Aorta (tissue), 5 donors: ENCODE measurements around the gene HTR4. TPM values are rescaled to one million over a fixed set of nuclear protein-coding genes. Genes with fewer than 3 reads are reported as not detected.

Experiments
- ATAC-seq: fragments of 200-7000 bp; cut with Tn5 transposase; one replicate; pipeline ENCODE4 v1.9.1; 2022; ENCODE audit warnings: moderate library complexity; ENCODE audit not compliant: low FRiP score
- DNase-seq, 2 donors: peaks; one replicate each; pipeline ENCODE4 v3.0.0-alpha.2; 2020
- H3K27ac ChIP-seq, 2 donors: one replicate each; pipeline ENCODE4 v1.5.1; 2013; ENCODE audit warnings: low read length in 2 of 2, mild to moderate bottlenecking in 2 of 2, moderate library complexity in 2 of 2, control low read depth in 1 of 2, inconsistent platforms in 1 of 2, low read depth in 1 of 2
- H3K27me3 ChIP-seq, 2 donors: one replicate each; pipeline ENCODE4 v1.6.1; 2013; ENCODE audit warnings: control low read depth in 1 of 2, low read length in 1 of 2, mild to moderate bottlenecking in 1 of 2, moderate library complexity in 1 of 2; ENCODE audit not compliant: insufficient read depth in 2 of 2, control insufficient read depth in 1 of 2
- H3K36me3 ChIP-seq, 2 donors: one replicate each; pipeline ENCODE4 v1.6.1; 2013; ENCODE audit warnings: control low read depth in 1 of 2, low read length in 1 of 2, mild to moderate bottlenecking in 1 of 2; ENCODE audit not compliant: insufficient read depth in 2 of 2, control insufficient read depth in 1 of 2
- H3K4me1 ChIP-seq, 2 donors: one replicate each; pipeline ENCODE4 v1.6.1; 2013; ENCODE audit warnings: low read length in 2 of 2, control low read depth in 1 of 2, mild to moderate bottlenecking in 1 of 2, moderate library complexity in 1 of 2; ENCODE audit not compliant: insufficient read depth in 2 of 2, control insufficient read depth in 1 of 2
- H3K4me3 ChIP-seq, 2 donors: one replicate each; pipeline ENCODE4 v1.5.1; 2013; ENCODE audit warnings: low read length in 2 of 2, control low read depth in 1 of 2, mild to moderate bottlenecking in 1 of 2
- H3K9me3 ChIP-seq: one replicate; pipeline ENCODE4 v1.6.1; 2013; ENCODE audit warnings: mild to moderate bottlenecking, low read length; ENCODE audit not compliant: control insufficient read depth
- WGBS, 2 donors: extraction: QIAGEN DNeasy Blood & Tissue Kit; methylation state at CpG; one replicate each; pipeline ENCODE4 v1.1.7; 2013; 5-methylcytosine and 5-hydroxymethylcytosine counted together
- intact Hi-C, 2 donors: fragments of 100-400 bp; cut with DNase I; formaldehyde crosslinking; loops; one replicate each; pipeline versions ENCODE4 v1.14.2 to v1.15.0; 2022
- polyA plus RNA-seq, 2 donors: library from polyadenylated mRNA; stranded (reverse); fragments of 200-250 nt; gene quantifications; one replicate each; pipeline ENCODE4 v1.2.3, GENCODE V29; 2013
- total RNA-seq, 2 donors: library from RNA; stranded (reverse); fragmentation: NEBNext Ultra II Directional; extraction: Animal tissue kit (Norgen Biotek cat#: 25700); gene quantifications; one replicate each; pipeline ENCODE4 v1.2.1, GENCODE V29; 2021
- donor health status: healthy with polysubstance abuse.
- donor health status: Bipolar disorder and iron deficiency.
- donor health status: DM: no; HTN: no; CAD: no.
- donor health status: DM: no; HTN: no; CAD: no.
- donor health status: DM: yes; HTN: yes; CAD: no.

HTR4 gene
- total and polyA plus RNA-seq, 4 donors: 0.90 to 2.3 (median 1.5) TPM; not detected in 1

DNA sequence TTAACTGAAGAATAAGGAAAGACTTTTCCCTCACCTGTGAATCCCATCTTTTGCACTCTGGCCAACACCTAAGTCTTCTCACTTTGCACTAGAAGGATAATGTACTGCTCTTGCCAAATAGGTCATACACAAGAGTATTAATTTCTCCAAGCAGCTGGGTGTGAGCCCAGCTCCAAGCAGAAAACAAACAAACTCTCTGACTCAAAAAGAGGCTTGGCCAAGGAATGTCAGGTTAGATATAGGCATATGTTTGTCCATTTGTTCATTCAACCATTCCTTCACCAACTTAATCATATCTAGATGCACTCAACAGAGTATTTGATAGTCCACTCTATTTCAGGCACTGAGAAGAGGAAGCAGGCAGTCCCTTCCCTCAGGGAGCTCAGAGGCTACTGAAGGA is 84.4 kb downstream of the HTR4 start:
- no peak overlapping the region for H3K4me3 ChIP-seq
- peaks cover 0 to 2% of the 10 kb centered on the region in 2 donors for H3K36me3 ChIP-seq
- intact Hi-C loops: no loop called here
- no peak overlapping the region for H3K27ac ChIP-seq
- no peaks in the 10 kb centered on the region for H3K9me3 ChIP-seq
- ATAC-seq (no peak), DNase-seq (no peak)
- H3K4me1 ChIP-seq: no peaks in the 10 kb centered on the region
- H3K27me3 ChIP-seq: no peaks in the 10 kb centered on the region

DNA sequence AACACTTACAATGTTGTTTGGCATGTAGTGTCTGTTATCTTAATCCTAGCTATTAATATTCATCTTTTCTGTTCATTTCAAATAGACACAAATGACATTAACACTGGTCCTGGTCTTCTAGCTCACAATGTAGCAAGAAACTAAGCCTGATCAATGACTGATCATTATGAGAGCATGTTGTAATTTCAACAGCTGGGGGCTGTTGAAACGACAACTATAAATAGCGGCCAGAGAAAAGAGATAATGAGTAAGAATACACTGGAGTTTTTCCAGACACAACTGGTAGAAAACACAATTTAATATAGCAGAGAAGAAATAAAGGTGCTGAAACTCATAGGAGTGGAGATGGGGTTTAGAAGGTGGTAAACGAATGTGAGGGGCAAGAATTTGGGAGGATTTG is 89.2 kb downstream of the HTR4 start:
- Histone ChIP-seq H3K27me3 (no peaks in the 10 kb centered on the region), H3K36me3 (peaks cover 0 to 2% of the 10 kb centered on the region in 2 donors), H3K4me3 (no peak overlapping the region), H3K4me1 (no peaks in the 10 kb centered on the region), H3K27ac (no peak overlapping the region), H3K9me3 (no peaks in the 10 kb centered on the region)
- intact Hi-C loops: no loop called here
- DNase-seq (no peak), ATAC-seq (no peak)
- 76 to 86% methylated on average over 3 of the region's 3 CpGs for WGBS, 2 donors

DNA sequence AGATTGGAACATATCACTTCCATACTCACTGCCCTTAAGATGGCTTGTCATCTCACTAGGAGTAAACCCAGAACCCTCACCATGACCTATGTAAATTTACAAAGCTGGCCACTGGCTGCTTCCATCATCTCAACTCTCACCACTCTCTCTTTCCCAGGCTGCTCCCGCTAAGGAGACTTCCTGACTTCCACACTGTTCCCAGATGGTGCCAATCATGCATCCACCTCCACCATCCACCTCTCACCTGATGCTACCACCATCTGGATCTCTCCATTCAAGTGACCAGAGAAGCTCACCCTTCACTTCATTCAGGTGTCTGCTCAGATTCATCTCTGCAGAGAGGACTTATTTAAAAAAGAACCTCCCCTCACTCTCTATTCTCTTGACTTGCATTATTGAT is 91.3 kb downstream of the HTR4 start:
- DNase-seq: no peak
- no peak overlapping the region for H3K4me3 ChIP-seq
- ATAC-seq: no peak
- WGBS, 2 donors: 77 to 82% methylated on average over 1 of the region's 1 CpG
- intact Hi-C loops: no loop called here
- H3K36me3 ChIP-seq: no peaks in the 10 kb centered on the region
- no peak overlapping the region for H3K27ac ChIP-seq
- no peaks in the 10 kb centered on the region for H3K27me3 ChIP-seq
- no peaks in the 10 kb centered on the region for H3K9me3 ChIP-seq
- H3K4me1 ChIP-seq: no peaks in the 10 kb centered on the region

DNA sequence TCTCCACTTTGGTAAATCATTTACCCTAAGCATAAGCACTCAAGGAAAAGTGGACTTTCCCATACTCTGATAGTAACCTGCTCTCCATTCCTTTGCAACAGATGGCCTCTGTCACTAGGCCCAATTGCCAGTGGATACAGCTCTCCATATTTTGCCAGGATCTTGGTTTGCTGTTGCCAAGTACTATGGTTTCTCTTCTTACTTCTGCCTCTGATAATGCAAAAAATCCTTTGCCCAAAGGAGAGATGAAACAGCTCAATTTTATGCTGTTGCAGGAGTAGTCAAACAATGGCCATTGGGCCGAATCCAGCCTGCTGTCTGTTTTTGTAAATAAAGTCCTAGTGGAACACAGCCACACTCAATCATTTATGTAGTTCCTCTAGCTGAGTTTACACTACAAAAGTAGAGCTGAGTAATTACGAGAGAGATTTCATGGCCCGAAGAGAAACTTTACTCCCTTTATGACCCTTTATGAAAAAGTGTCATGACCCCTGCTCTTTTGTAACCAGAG is 92.5 kb downstream of the HTR4 start:
- H3K36me3 ChIP-seq: no peaks in the 10 kb centered on the region
- ATAC-seq (no peak), DNase-seq (no peak)
- H3K4me1 ChIP-seq: no peaks in the 10 kb centered on the region
- H3K4me3 ChIP-seq: no peak overlapping the region
- intact Hi-C loops: no loop called here
- H3K27me3 ChIP-seq: no peaks in the 10 kb centered on the region
- 45 to 58% methylated on average over 3 of the region's 3 CpGs for WGBS, 2 donors
- H3K27ac ChIP-seq: no peak overlapping the region
- no peaks in the 10 kb centered on the region for H3K9me3 ChIP-seq

DNA sequence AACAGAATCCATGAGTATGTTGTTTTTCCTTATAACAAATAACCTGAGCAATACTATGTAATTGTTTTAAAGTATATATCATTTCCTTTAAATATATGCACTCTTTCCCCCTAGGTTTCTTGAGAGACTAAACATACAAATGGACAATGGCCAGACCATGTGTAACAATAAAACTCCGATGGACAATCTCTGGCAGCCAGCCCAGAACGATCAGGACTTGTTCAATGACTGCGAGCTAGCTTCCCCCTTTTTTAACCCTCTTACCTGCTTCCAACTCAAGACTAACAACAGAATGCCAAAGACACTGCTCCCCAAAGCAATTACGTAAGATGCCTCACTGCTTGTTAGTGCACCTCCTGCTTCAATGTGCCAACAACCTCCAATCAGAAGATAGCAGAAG is 94.9 kb downstream of the HTR4 start:
- Histone ChIP-seq H3K4me3 (no peak overlapping the region), H3K27me3 (no peaks in the 10 kb centered on the region), H3K27ac (no peak overlapping the region), H3K9me3 (no peaks in the 10 kb centered on the region), H3K36me3 (no peaks in the 10 kb centered on the region), H3K4me1 (no peaks in the 10 kb centered on the region)
- DNase-seq (no peak), ATAC-seq (no peak)
- intact Hi-C loops: no loop called here
- WGBS, 2 donors: 64 to 77% methylated on average over 4 of the region's 4 CpGs

DNA sequence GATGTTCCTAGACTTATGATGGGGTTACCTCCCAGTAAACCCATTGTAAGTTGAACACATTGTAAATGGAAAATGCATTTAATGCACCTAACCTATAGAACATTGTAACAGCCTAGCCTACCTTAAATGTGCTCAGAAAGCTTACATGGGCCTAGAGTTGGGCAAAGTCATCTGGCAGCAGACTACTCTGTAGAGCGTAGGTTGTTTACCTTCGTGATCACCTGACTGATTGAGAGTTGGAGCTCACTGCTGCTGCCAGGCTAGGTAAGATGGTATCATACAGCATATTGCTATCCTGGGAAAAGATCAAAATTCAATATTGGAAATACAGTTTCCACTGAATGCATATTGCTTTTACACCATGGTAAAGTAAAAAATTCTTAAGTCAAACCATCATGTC is 95.4 kb downstream of the HTR4 start:
- H3K4me1 ChIP-seq: no peaks in the 10 kb centered on the region
- H3K36me3 ChIP-seq: no peaks in the 10 kb centered on the region
- intact Hi-C loops: no loop called here
- DNase-seq (no peak), ATAC-seq (no peak)
- H3K27ac ChIP-seq: no peak overlapping the region
- 81 to 89% methylated on average over 2 of the region's 2 CpGs for WGBS, 2 donors
- H3K4me3 ChIP-seq: no peak overlapping the region
- no peaks in the 10 kb centered on the region for H3K9me3 ChIP-seq
- no peaks in the 10 kb centered on the region for H3K27me3 ChIP-seq

DNA sequence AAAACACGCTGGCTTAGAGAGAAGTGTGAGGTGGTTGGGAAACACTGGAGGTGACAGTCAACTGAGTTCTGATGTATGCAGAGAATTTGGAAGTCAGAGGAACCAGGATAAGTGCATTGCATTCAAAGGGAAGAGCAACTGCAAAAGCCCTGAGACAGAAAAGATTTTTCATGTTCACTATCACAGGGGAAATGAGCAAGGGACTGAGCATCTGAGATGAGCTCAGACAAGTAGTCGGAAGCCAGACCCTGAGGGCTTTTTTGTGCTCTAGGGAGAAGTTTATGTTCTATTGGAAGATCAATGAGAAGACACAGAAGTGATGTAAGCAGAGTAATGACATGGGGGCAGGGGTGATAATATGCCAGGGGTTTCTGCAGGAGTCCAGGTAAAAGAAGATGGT is 97.5 kb downstream of the HTR4 start:
- Histone ChIP-seq H3K36me3 (no peaks in the 10 kb centered on the region), H3K4me1 (no peaks in the 10 kb centered on the region), H3K4me3 (no peak overlapping the region), H3K9me3 (no peaks in the 10 kb centered on the region), H3K27ac (no peak overlapping the region), H3K27me3 (no peaks in the 10 kb centered on the region)
- ATAC-seq: no peak
- intact Hi-C loops: no loop called here
- 77 to 79% methylated on average over 2 of the region's 2 CpGs for WGBS, 2 donors
- DNase-seq: no peak

DNA sequence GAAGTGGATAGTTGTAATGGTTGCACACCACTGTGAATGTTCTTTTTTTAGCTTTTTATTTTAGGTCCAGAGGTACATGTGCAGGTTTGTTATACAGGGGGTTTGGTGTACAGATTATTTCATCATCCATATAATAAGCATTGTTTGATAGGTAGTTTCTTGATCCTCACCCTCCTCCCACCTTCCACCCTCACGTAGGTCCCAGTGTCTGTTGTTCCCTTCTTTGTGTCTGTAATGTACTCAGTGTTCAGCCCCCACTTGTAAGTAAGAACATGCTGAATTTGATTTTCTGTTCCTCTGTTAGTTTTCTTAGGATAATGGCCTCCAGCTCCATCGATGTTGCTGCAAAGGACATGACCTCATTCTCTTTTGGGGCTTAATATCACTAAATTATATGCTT is 99.7 kb downstream of the HTR4 start:
- WGBS, 2 donors: 73 to 81% methylated on average over 2 of the region's 2 CpGs
- ATAC-seq (no peak), DNase-seq (no peak)
- Histone ChIP-seq H3K27me3 (no peaks in the 10 kb centered on the region), H3K36me3 (no peaks in the 10 kb centered on the region), H3K4me3 (no peak overlapping the region), H3K27ac (no peak overlapping the region), H3K4me1 (no peaks in the 10 kb centered on the region), H3K9me3 (no peaks in the 10 kb centered on the region)
- intact Hi-C loops: no loop called here

DNA sequence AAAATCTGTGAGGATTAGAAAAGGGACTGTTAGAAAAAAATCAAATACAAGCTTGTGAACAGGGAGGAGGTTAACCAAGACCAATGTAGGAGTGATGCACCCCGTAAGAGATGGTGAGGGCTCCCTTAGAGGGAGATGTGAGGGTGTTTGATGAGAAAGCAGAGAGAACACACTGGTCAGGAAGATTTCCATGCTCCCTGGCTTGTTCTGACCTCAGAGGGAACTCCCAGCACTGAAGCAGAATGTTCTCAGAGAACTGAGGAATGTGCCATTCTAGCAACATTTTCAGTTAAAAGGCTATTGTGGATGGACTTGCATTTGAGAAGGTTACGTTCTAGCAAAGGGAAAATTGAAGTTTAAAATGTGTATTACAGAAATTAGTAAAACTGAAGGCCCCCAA is 110.6 kb downstream of the HTR4 start:
- ATAC-seq: no peak
- H3K27me3 ChIP-seq: peaks cover 0 to 2% of the 10 kb centered on the region in 2 donors
- DNase-seq: no peak
- intact Hi-C loops: no loop called here
- H3K36me3 ChIP-seq: no peaks in the 10 kb centered on the region
- no peak overlapping the region for H3K27ac ChIP-seq
- H3K4me1 ChIP-seq: no peaks in the 10 kb centered on the region
- whole genome bisulfite sequencing, 2 donors: 54 to 55% methylated on average over 2 of the region's 2 CpGs
- no peaks in the 10 kb centered on the region for H3K9me3 ChIP-seq
- H3K4me3 ChIP-seq: no peak overlapping the region
